GM18870 (cell line): Measurements from ENCODE around the gene PLCB4.
"Not testable (repeated sequence)": the region's sequence is repeated elsewhere in the genome, so short reads cannot be mapped to it uniquely, and the experiment has no call there.

Experiments
- ATAC-seq: cut with Tn5 transposase; IDR thresholded peaks from one replicate; pipeline ENCODE4 v1.9.1; 2021; ENCODE audit warnings: moderate library complexity; ENCODE audit not compliant: unreplicated experiment

PLCB4 gene

GRCh38 chr20:9140162-9140760, 71.4 kb downstream of the PLCB4 start:
- ATAC-seq: no peak

GRCh38 chr20:9141070-9141469, 72.2 kb downstream of the PLCB4 start:
- no peak for ATAC-seq

- ATAC-seq: no peak
Measured at GRCh38 chr20:9141921-9142320, 73.0 kb downstream of the PLCB4 start.

- ATAC-seq: no peak
Measured at GRCh38 chr20:9142809-9143208, 73.9 kb downstream of the PLCB4 start.

- no peak for ATAC-seq
Measured at GRCh38 chr20:9143926-9144325, 75.0 kb downstream of the PLCB4 start.

GRCh38 chr20:9144643-9145042, 75.8 kb downstream of the PLCB4 start:
- ATAC-seq: no peak

- no peak for ATAC-seq
Measured at GRCh38 chr20:9145142-9145541, 76.3 kb downstream of the PLCB4 start.

GRCh38 chr20:9146649-9147048, 77.8 kb downstream of the PLCB4 start:
- ATAC-seq: no peak

GRCh38 chr20:9147547-9148024, 78.7 kb downstream of the PLCB4 start:
- ATAC-seq: no peak

- ATAC-seq: no peak
Measured at GRCh38 chr20:9148291-9148690, 79.4 kb downstream of the PLCB4 start.

GRCh38 chr20:9149087-9149486, 80.2 kb downstream of the PLCB4 start:
- ATAC-seq: no peak

- no peak for ATAC-seq
Measured at GRCh38 chr20:9149796-9150195, 80.9 kb downstream of the PLCB4 start.

GRCh38 chr20:9150679-9151078, 81.8 kb downstream of the PLCB4 start:
- ATAC-seq: no peak

- ATAC-seq: not testable (repeated sequence)
Measured at GRCh38 chr20:9152139-9152538, 83.3 kb downstream of the PLCB4 start.

GRCh38 chr20:9154464-9155024, 85.7 kb downstream of the PLCB4 start:
- ATAC-seq: no peak

GRCh38 chr20:9156529-9157280, 87.8 kb downstream of the PLCB4 start:
- no peak for ATAC-seq

- no peak for ATAC-seq
Measured at GRCh38 chr20:9160331-9160730, 91.4 kb downstream of the PLCB4 start.

GRCh38 chr20:9160757-9161156, 91.9 kb downstream of the PLCB4 start:
- ATAC-seq: no peak

GRCh38 chr20:9161311-9161710, 92.4 kb downstream of the PLCB4 start:
- ATAC-seq: no peak

- ATAC-seq: no peak
Measured at GRCh38 chr20:9163251-9163650, 94.4 kb downstream of the PLCB4 start.

- ATAC-seq: no peak
Measured at GRCh38 chr20:9163995-9164394, 95.1 kb downstream of the PLCB4 start.

GRCh38 chr20:9165261-9165660, 96.4 kb downstream of the PLCB4 start:
- no peak for ATAC-seq
